SIG-M5 treated with dmso at 0.1 percent for 504 hours (cell line): Measurements from ENCODE around the gene C1orf122.
"Not testable (repeated sequence)": the region's sequence is repeated elsewhere in the genome, so short reads cannot be mapped to it uniquely, and the experiment has no call there.

Experiments used
- DNase-seq: peaks from one replicate; lab custom pipeline; 2025; ENCODE audit not compliant: unreplicated experiment; lab: John Stamatoyannopoulos, UW

Gene C1orf122

GRCh38 chr1:37807555-37808368, at the start of gene C1orf122, which contains the start of gene YRDC:
Gene C1orf122 (plus strand): TSS chr1:37807790. CDS start chr1:37808405, 615 bp downstream.
Gene YRDC (minus strand): TSS chr1:37808208. CDS start chr1:37808180, 28 bp downstream.
- DNase-seq: peak; percentile 89

- no peak for DNase-seq
Measured at GRCh38 chr1:37759451-37759850, 48.1 kb upstream of the C1orf122 start.

GRCh38 chr1:37761416-37762095, 46.0 kb upstream of the C1orf122 start:
- DNase-seq: no peak

- no peak for DNase-seq
Measured at GRCh38 chr1:37762516-37762915, 45.1 kb upstream of the C1orf122 start.

GRCh38 chr1:37763791-37764413, 43.7 kb upstream of the C1orf122 start:
- no peak for DNase-seq

- no peak for DNase-seq
Measured at GRCh38 chr1:37764414-37764825, 43.2 kb upstream of the C1orf122 start.

GRCh38 chr1:37764888-37765441, 42.6 kb upstream of the C1orf122 start, which contains the start of gene EPHA10:
Gene EPHA10 (minus strand): TSS chr1:37765120. CDS start chr1:37765066, 54 bp downstream.
- no peak for DNase-seq

- DNase-seq: no peak
Measured at GRCh38 chr1:37765916-37766664, 41.5 kb upstream of the C1orf122 start.

- no peak for DNase-seq
Measured at GRCh38 chr1:37767488-37767887, 40.1 kb upstream of the C1orf122 start.

GRCh38 chr1:37771440-37771839, 36.1 kb upstream of the C1orf122 start:
- not testable (repeated sequence) for DNase-seq

- DNase-seq: no peak
Measured at GRCh38 chr1:37776946-37777516, 30.6 kb upstream of the C1orf122 start.

GRCh38 chr1:37778654-37779053, 28.9 kb upstream of the C1orf122 start:
- DNase-seq: no peak

- DNase-seq: no peak
Measured at GRCh38 chr1:37782491-37782890, 25.1 kb upstream of the C1orf122 start.

- no peak for DNase-seq
Measured at GRCh38 chr1:37792943-37793686, 14.5 kb upstream of the C1orf122 start.

GRCh38 chr1:37793773-37794371, 13.7 kb upstream of the C1orf122 start, which contains the start of gene MANEAL:
Gene MANEAL (plus strand): TSS chr1:37793847. CDS start chr1:37794183, 336 bp downstream.
- peak; percentile 29 for DNase-seq

GRCh38 chr1:37794372-37795339, 12.9 kb upstream of the C1orf122 start:
- no peak for DNase-seq

- no peak for DNase-seq
Measured at GRCh38 chr1:37795340-37796125, 12.1 kb upstream of the C1orf122 start.
